Coronary artery (tissue), 2 donors: ENCODE results near the gene SPPL3.
"Not testable (repeated sequence)": the region's sequence is repeated elsewhere in the genome, so short reads cannot be mapped to it uniquely, and the experiment has no call there.

ENCODE experiments used
- DNase-seq: peaks from one replicate; pipeline ENCODE4 v3.0.0-alpha.2; 2017; ENCODE audit warnings: low spot score
- H3K27ac ChIP-seq, 2 donors: fragments of 200-600 bp; sonication (generic); one replicate each; pipeline ENCODE4 v1.5.1; 2016 to 2019
- H3K4me3 ChIP-seq: fragments of 200-600 bp; sonication (generic); 2 replicates; pipeline ENCODE4 v1.5.1; 2016; ENCODE audit warnings: mild to moderate bottlenecking, moderate library complexity
- CTCF ChIP-seq: fragments of 200-600 bp; sonication (generic); IDR thresholded peaks from one replicate; pipeline ENCODE4 v1.5.1; 2019; ENCODE audit warnings: antibody characterized with exemption

The SPPL3 gene

GRCh38 chr12:120839503-120839902, 64.7 kb downstream of the SPPL3 start:
- H3K27ac ChIP-seq = no peak overlapping the region
- no peak overlapping the region for H3K4me3 ChIP-seq
- DNase-seq = no peak
- TF ChIP-seq CTCF = no peak

GRCh38 chr12:120838629-120839383, 65.4 kb downstream of the SPPL3 start:
- not testable (repeated sequence) for H3K27ac ChIP-seq, DNase-seq, H3K4me3 ChIP-seq

- H3K27ac ChIP-seq = peak overlapping the region in 1 of 2 donors; percentile 49
- no peak for TF ChIP-seq CTCF
- no peak overlapping the region for H3K4me3 ChIP-seq
- no peak for DNase-seq
Measured at GRCh38 chr12:120836114-120836684, 68.0 kb downstream of the SPPL3 start.

GRCh38 chr12:120835657-120836056, 68.5 kb downstream of the SPPL3 start:
- DNase-seq = no peak
- Histone ChIP-seq H3K27ac (peak overlapping the region in 1 of 2 donors; percentile 49), H3K4me3 (no peak overlapping the region)
- no peak for TF ChIP-seq CTCF

- Histone ChIP-seq H3K4me3 (no peak overlapping the region), H3K27ac (peak overlapping the region in 1 of 2 donors; percentile 49)
- TF ChIP-seq CTCF = no peak
- no peak for DNase-seq
Measured at GRCh38 chr12:120835304-120835612, 68.9 kb downstream of the SPPL3 start.

- TF ChIP-seq CTCF = no peak
- no peak overlapping the region for H3K4me3 ChIP-seq
- no peak for DNase-seq
- H3K27ac ChIP-seq = peak overlapping the region in 1 of 2 donors; percentile 49
Measured at GRCh38 chr12:120834489-120835303, 69.5 kb downstream of the SPPL3 start.

- no peak for DNase-seq
- no peak overlapping the region for H3K4me3 ChIP-seq
- no peak for TF ChIP-seq CTCF
- H3K27ac ChIP-seq = peak overlapping the region in 1 of 2 donors; percentile 43
Measured at GRCh38 chr12:120833849-120834248, 70.3 kb downstream of the SPPL3 start.
